IPS-15b (cell line): ENCODE measurements around the gene NPC2.
"Not testable (repeated sequence)": the region's sequence is repeated elsewhere in the genome, so short reads cannot be mapped to it uniquely, and the experiment has no call there.

Source experiments
- H3K27me3 ChIP-seq: one replicate; pipeline ENCODE4 v1.6.1; 2013; ENCODE audit warnings: low read length; ENCODE audit not compliant: control insufficient read depth, insufficient read depth
- H3K36me3 ChIP-seq: one replicate; pipeline ENCODE4 v1.6.1; 2013; ENCODE audit warnings: low read length; ENCODE audit not compliant: control insufficient read depth, insufficient read depth
- H3K4me1 ChIP-seq: one replicate; pipeline ENCODE4 v1.6.1; 2013; ENCODE audit warnings: mild to moderate bottlenecking, low read length; ENCODE audit not compliant: control insufficient read depth, insufficient read depth
- H3K4me3 ChIP-seq: one replicate; pipeline ENCODE4 v1.5.1; 2013; ENCODE audit warnings: low read depth, low read length
- H3K9ac ChIP-seq: one replicate; pipeline ENCODE4 v1.6.1; 2013; ENCODE audit warnings: low read depth, mild to moderate bottlenecking, low read length
- H3K9me3 ChIP-seq: one replicate; pipeline ENCODE4 v1.6.1; 2013; ENCODE audit warnings: mild to moderate bottlenecking, low read length; ENCODE audit not compliant: control insufficient read depth, insufficient read depth

Gene NPC2

DNA sequence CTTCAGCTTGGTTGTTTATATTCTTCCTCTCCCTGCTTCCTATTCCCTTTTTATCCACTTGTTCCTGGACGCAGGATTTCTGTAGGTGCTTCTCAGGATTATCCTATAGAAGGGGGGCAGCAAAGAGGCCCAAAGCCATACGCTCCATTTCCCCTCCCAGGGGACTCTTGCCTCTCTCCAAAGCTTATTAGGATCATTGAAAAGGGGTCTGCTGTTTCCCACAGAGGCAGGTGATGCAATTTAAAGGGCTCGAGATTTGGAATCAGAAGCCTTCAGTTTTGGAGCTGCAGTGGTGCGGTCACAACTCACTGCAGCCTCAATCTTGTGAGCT lies 35.6 kb downstream of the NPC2 start:
- H3K4me1 ChIP-seq: no peaks in the 10 kb centered on the region
- no peak overlapping the region for H3K9ac ChIP-seq
- H3K27me3 ChIP-seq: no peaks in the 10 kb centered on the region
- H3K9me3 ChIP-seq: no peaks in the 10 kb centered on the region
- H3K36me3 ChIP-seq: no peaks in the 10 kb centered on the region
- no peak overlapping the region for H3K4me3 ChIP-seq

DNA sequence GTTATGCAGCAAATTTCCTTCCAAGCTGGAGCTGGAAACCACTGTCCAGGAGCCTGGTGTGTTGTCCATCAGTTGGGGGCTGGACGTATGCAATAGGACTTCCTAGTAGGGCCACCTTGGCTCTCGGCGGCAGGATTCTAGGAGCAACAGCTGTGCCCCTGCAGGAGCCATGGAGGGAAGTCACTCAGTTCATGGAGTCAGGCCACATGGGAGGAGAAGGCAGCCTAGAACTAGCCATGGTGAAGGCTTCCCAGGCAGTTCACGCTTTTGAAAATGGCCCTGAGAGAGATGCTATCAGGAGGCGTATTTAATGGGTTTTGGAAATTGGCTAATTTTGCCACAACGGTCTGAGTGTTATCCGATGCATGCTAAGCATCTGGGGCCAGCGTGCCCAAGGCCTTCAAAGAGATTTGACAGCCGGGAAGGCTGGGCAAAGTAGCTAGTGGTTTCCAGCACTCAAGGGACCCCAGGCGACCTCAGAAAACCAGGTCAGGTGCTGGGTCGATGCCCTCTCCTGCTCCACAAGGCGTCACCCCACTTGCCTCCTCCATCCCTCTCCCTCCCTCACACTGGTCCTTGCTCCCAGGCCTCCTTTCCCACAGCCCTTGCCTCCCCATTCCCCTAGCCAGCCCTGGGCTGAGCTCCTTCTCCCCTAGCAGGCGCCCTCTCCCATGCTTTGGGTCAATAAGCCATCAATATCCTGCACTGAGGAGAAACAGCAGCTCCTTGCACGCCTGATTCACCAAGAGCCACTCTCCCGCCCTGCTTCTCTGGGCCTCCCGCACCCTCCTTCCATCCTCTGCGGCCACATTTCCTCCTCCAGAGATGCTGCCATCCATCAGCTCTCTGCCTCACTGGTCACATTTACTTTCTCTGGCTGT lies 36.2 kb downstream of the NPC2 start:
- Histone ChIP-seq H3K36me3 (no peaks in the 10 kb centered on the region), H3K4me1 (no peaks in the 10 kb centered on the region), H3K27me3 (no peaks in the 10 kb centered on the region), H3K9me3 (no peaks in the 10 kb centered on the region), H3K4me3 (no peak overlapping the region), H3K9ac (no peak overlapping the region)

DNA sequence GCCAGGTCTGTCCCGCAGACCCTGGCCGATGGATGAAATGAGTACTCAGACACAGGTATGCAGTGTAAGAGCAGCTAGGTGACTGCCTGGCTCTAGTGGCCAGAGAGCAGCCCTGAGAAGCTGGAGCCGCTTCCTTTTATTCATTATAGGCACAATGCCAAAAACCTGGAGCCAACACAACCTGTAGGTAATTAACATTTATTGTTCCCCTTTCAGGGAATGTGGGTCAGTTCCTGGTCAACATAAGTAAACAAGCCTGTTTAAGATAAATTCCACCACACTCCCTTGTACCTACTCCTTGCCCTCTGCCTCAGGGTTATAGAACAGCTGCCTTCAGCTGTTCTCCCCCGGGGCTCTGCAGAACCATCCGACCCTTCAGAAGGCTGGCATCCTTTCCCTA lies 38.7 kb downstream of the NPC2 start:
- not testable (repeated sequence) for H3K9me3 ChIP-seq, H3K9ac ChIP-seq, H3K4me3 ChIP-seq, H3K27me3 ChIP-seq, H3K36me3 ChIP-seq, H3K4me1 ChIP-seq

DNA sequence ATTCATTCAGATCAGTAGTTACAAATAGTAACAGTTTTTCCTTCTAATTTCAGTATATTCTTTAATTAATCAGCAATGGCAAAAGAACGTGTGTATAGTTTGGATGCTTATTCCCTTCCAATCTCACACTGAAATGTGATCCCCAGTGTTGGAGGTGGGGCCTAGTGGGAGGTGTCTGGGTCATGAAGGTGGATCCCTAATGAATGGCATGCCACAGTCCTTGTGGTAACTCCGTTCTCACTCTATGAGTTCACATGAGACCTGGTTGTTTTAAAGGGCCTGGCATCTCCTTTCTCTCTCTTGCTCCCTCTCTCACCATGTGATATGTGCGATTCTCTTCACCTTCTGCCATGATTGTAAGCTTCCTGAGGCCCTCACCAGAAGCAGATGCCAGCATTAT lies 48.2 kb downstream of the NPC2 start:
- no peaks in the 10 kb centered on the region for H3K9me3 ChIP-seq
- no peak overlapping the region for H3K9ac ChIP-seq
- no peaks in the 10 kb centered on the region for H3K27me3 ChIP-seq
- no peaks in the 10 kb centered on the region for H3K36me3 ChIP-seq
- H3K4me3 ChIP-seq: no peak overlapping the region
- no peaks in the 10 kb centered on the region for H3K4me1 ChIP-seq

DNA sequence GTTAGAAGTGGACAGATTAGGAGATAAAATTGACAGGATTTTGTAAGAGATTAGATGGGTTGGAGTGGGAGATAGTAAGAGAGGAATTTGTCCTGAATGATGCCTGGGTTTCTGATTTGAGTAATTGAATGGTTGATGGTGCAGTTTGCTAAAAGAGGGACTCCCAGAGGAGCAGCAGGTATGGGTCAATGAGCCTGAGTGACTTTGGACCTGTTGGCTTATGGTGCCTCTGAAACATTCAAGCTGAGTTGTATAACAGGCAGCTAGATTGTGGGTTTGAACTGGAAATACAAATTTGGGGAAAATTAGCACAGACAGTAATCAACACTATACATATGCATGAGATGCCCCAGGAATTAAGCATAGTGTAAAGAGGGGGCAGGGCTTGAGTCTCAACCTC lies 50.3 kb downstream of the NPC2 start:
- no peak overlapping the region for H3K4me3 ChIP-seq
- H3K9me3 ChIP-seq: no peaks in the 10 kb centered on the region
- H3K27me3 ChIP-seq: no peaks in the 10 kb centered on the region
- no peaks in the 10 kb centered on the region for H3K4me1 ChIP-seq
- H3K36me3 ChIP-seq: no peaks in the 10 kb centered on the region
- no peak overlapping the region for H3K9ac ChIP-seq

DNA sequence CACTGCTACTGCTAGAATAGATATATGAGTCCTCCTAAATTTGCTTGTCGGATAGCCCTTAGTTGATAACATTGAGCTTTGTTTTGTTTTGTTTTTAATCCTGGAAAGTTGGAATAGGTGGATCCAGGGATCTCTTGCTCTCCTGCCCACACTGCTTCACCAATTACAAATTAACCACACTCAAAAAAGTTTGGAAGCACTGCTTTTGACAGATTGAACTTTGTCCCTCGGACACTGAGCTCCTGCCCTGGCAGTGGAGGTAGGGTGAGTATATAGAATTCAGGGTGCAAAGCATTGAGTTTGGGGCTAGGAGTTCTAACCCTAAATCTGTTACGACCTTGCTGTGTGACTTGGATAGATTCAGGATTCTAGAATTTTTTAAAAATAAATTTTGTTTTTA lies 52.0 kb downstream of the NPC2 start:
- H3K4me3 ChIP-seq: no peak overlapping the region
- H3K9ac ChIP-seq: no peak overlapping the region
- no peaks in the 10 kb centered on the region for H3K4me1 ChIP-seq
- no peaks in the 10 kb centered on the region for H3K27me3 ChIP-seq
- no peaks in the 10 kb centered on the region for H3K9me3 ChIP-seq
- H3K36me3 ChIP-seq: no peaks in the 10 kb centered on the region

DNA sequence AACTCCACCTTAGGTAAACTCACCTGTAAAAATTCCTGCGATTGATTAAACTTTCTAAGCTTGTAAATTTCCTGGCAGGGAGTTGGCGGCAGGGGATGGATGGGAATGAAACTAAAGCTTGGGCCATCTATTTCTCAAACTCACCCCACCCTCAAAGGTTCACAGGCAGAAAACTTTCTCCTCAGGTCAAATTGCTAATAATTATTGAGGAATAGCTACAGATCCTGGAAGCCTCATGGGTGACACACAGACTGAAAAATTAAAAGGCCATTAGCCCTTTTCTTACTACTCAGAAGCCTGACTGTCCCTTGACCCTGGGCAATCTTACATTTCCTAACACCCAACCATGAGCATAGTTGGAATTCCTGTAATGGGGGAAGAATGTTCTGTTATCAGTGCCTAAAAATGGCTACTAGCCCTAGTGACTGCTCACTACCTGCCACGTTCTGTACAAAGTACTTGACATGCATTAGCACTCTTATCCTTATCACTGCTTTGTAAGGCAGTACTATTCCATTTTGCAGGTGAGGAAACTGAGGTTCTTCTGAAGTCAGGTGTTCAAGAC lies 54.7 kb downstream of the NPC2 start:
- no peak overlapping the region for H3K9ac ChIP-seq
- no peaks in the 10 kb centered on the region for H3K9me3 ChIP-seq
- H3K4me3 ChIP-seq: no peak overlapping the region
- peaks cover 2% of the 10 kb centered on the region for H3K4me1 ChIP-seq
- no peaks in the 10 kb centered on the region for H3K27me3 ChIP-seq
- no peaks in the 10 kb centered on the region for H3K36me3 ChIP-seq

DNA sequence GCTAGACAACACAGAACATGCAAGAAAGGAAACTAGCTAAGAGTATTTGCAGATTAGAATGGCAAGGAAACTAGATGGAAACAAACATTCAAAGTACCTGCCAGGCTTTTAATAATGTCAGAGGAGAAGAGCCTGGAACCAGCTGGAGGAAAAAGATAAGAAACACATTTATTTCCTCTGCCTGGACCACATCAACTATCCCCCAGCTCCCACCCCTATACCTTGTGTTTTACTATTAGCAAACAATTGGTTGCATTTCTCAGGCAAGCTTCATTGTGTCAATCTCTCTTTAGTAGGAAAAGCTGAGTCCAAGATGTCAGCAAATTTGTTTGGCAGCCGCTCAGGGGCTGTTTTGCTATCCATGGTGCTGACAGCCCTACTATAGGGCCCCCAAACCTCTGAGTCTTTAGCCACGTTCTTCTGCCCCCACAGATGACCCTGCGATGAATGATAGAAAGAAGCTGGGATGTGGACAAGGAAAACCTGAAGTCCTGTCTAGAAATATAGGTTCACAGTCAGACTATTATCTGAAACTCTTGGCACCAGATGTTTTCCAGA lies 55.5 kb downstream of the NPC2 start:
- no peaks in the 10 kb centered on the region for H3K36me3 ChIP-seq
- H3K4me3 ChIP-seq: no peak overlapping the region
- peaks cover 2% of the 10 kb centered on the region for H3K4me1 ChIP-seq
- H3K9ac ChIP-seq: no peak overlapping the region
- no peaks in the 10 kb centered on the region for H3K9me3 ChIP-seq
- no peaks in the 10 kb centered on the region for H3K27me3 ChIP-seq

DNA sequence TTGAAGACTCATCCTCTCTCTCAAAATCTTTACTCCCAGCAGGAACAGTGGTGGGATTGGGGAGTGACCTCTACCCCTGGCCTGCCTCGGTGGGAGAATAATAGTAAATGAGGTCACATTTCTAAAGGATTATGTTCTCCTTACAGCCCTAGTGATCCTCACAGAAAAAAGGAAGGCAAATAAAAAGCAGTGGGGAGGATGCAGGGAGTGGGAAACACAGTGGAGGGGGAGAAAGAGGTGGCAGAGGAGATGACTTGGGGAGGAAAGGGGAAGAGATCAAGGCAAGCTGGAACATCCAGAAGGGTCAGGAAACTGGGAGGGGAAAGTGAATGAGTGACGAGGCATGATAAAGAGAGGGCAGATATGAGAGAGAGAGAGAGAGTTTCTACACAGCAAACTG lies 58.8 kb downstream of the NPC2 start:
- no peak overlapping the region for H3K4me3 ChIP-seq
- H3K4me1 ChIP-seq: peaks cover 11% of the 10 kb centered on the region
- no peaks in the 10 kb centered on the region for H3K27me3 ChIP-seq
- no peaks in the 10 kb centered on the region for H3K36me3 ChIP-seq
- no peaks in the 10 kb centered on the region for H3K9me3 ChIP-seq
- H3K9ac ChIP-seq: no peak overlapping the region

DNA sequence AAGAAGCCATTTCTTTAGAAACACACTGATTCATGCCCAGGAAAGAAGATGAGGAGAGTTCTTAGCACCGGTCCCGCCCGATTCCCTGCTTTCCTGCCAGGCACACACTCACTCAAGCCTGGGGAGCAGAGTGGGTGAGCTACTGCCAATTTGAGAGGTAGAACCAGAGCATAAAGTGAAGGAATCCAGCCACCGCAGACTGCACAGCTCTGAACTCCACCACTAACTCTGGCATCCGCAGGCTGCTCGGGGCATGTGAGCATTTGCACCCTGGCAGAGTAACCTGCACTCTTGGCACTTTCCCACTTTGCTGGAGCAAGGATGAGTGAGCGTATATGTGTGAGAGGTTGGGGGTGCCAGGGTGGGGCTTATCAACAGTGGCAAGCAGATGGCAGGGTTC lies 63.1 kb downstream of the NPC2 start:
- Histone ChIP-seq H3K27me3 (peaks cover 5% of the 10 kb centered on the region), H3K9me3 (no peaks in the 10 kb centered on the region), H3K4me1 (peaks cover 26% of the 10 kb centered on the region), H3K4me3 (no peak overlapping the region), H3K9ac (no peak overlapping the region), H3K36me3 (no peaks in the 10 kb centered on the region)
